K562 (cell line): ENCODE measurements around the gene FBLN2.

ENCODE experiments used
- ETV6 ChIP-seq, 3 experiments: fragments of 150-350 bp in 1 of 3; sonication (generic) in 1 of 3; formaldehyde crosslinking in 1 of 3; IDR thresholded peaks; 2 replicates each; pipeline versions ENCODE4 v1.6.1 to v1.8.0; 2014 to 2022; ENCODE audit warnings: borderline replicate concordance in 2 of 3, low read depth in 2 of 3, antibody characterized with exemption in 1 of 3, low read length in 1 of 3, mild to moderate bottlenecking in 1 of 3, missing genetic modification reagents in 1 of 3
- NCOA6 ChIP-seq: fragments of 450-650 bp; IDR thresholded peaks from 2 replicates; pipeline ENCODE4 v1.6.1; 2017; ENCODE audit warnings: mild to moderate bottlenecking

- TF ChIP-seq NCOA6 (no peak), ETV6 (IDR thresholded peaks at IDR 0.05; ENCODE audit: borderline replicate concordance in 1 of 2, low read depth in 2 of 2, low read length in 1 of 2) (no peak), ETV6 (CRISPR knock-in tag; IDR thresholded peaks at IDR 0.05; ENCODE audit: borderline replicate concordance) (no peak)
Measured at GRCh38 chr3:13514639-13515435, 34.1 kb upstream of the FBLN2 start.
